Measurements from ENCODE around the gene PJVK. TPM values are rescaled to one million over a fixed set of nuclear protein-coding genes. Genes with fewer than 3 reads are reported as not detected.

Gene PJVK
- polyA plus RNA-seq, 3 donors: 1.4 TPM; not detected in 2

GRCh38 chr2:178413472-178414265 lies 37.5 kb upstream of the PJVK start:
- Histone ChIP-seq H4K20me1 (ENCODE audit: insufficient read depth, low read length) (no peaks in the 10 kb centered on the region), H3K4me3 (replicated peaks in 1 of 3; ENCODE audit: low read depth in 2 of 3, low read length in 3 of 3) (peak overlapping the region; percentile 68 to 85 (median 79)), H2AFZ (ENCODE audit: insufficient read depth, low read depth, low read length, poor library complexity, severe bottlenecking) (peak overlapping the region; percentile 89), H3K9me3 (replicated peaks in 1 of 2; ENCODE audit: control insufficient read depth in 1 of 2, insufficient read depth in 1 of 2, low read length in 2 of 2) (no peaks in the 10 kb centered on the region), H3K4me2 (replicated peaks; ENCODE audit: extremely low read depth, low read length, poor library complexity, severe bottlenecking) (peak overlapping the region; percentile 81), H3K79me2 (ENCODE audit: insufficient read depth, low read length) (peaks cover 18% of the 10 kb centered on the region), H3K27me3 (ENCODE audit: control insufficient read depth in 2 of 2, insufficient read depth in 2 of 2, low read length in 2 of 2) (no peaks in the 10 kb centered on the region), H3K27ac (ENCODE audit: low read depth in 1 of 2, low read length in 2 of 2) (peak overlapping the region; percentile 91), H3K4me1 (ENCODE audit: control insufficient read depth in 1 of 2, insufficient read depth in 2 of 2, low read length in 2 of 2) (peaks cover 10 to 23% of the 10 kb centered on the region in 2 donors), H3K36me3 (replicated peaks in 1 of 2; ENCODE audit: control insufficient read depth in 1 of 2, insufficient read depth in 2 of 2, low read length in 2 of 2) (no peaks in the 10 kb centered on the region), H3K9ac (ENCODE audit: insufficient read depth, low read length, poor library complexity, severe bottlenecking) (peak overlapping the region; percentile 81)
- TF ChIP-seq CTCF (IDR thresholded peaks at IDR 0.05): no peak
- H3K9me3 Mint-ChIP-seq: no peaks in the 10 kb centered on the region
- peak; percentile 65 to 69 (median 66) for DNase-seq
- peaks cover 25% of the 10 kb centered on the region for H3K4me1 Mint-ChIP-seq
- no peaks in the 10 kb centered on the region for H3K36me3 Mint-ChIP-seq
- under 1% methylated on average over 41 of the region's 45 CpGs for WGBS (ENCODE audit: insufficient coverage)
- no peaks in the 10 kb centered on the region for H3K27me3 Mint-ChIP-seq (ENCODE audit: low read depth in 3 of 3)
- H3K4me3 Mint-ChIP-seq: peak overlapping the region; percentile 88 to 95
- H3K27ac Mint-ChIP-seq: peak overlapping the region; percentile 95 to 99 (median 98)
- intact Hi-C loops (cut with micrococcal nuclease): no loop called here

DNA sequence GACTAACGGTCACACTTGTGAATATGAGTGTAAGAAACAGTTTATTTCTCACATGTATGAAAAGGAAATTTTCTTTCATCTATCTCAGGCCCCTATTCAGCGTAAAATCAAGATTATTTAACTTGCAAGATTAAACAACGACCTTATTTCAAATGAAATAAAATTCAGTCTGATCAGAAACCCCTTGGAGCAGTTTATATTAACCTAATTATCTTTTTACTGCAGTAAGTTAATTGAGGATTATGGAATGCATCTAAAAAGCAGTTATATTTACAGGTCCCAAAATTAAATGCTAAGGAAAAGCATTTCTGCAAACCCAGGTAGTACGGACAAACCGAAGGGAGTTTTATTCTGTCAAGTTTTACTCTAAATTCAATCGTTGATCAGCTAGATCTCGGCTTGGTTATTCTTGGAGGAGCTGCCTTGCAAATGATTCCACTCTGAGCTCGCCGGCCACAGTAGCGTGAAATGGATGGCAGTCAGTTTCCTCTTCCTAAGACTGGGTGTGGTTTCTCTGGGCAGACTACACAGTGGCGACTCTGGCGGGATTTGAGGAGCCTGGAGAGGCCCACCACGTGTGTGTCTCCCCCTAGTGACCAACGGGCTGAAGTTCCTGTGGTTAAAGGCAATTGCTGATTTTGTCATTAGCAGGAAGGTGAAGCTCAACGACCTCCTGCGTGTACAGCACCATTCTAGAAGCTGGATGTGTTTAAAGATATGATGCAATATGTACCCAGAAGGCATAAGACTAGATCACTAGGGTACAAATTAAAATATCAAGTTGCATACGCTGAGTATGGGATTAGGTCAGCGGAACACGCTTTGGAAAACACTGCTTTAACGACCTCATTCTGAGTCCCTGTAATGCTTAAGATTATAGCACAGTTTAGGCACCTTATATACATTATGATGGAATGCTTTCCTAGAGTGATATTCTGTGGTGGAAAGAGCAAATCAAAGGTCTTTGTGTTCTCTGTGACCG lies 36.6 kb upstream of the PJVK start:
- intact Hi-C loops (cut with micrococcal nuclease): no loop called here
- peak; percentile 94 for TF ChIP-seq CTCF (IDR thresholded peaks at IDR 0.05)
- Histone ChIP-seq H3K9ac (ENCODE audit: insufficient read depth, low read length, poor library complexity, severe bottlenecking) (peak overlapping the region; percentile 81), H4K20me1 (ENCODE audit: insufficient read depth, low read length) (no peaks in the 10 kb centered on the region), H3K4me2 (replicated peaks; ENCODE audit: extremely low read depth, low read length, poor library complexity, severe bottlenecking) (peak overlapping the region; percentile 81), H3K79me2 (ENCODE audit: insufficient read depth, low read length) (peaks cover 18% of the 10 kb centered on the region), H3K36me3 (replicated peaks in 1 of 2; ENCODE audit: control insufficient read depth in 1 of 2, insufficient read depth in 2 of 2, low read length in 2 of 2) (no peaks in the 10 kb centered on the region), H3K27ac (ENCODE audit: low read depth in 1 of 2, low read length in 2 of 2) (peak overlapping the region; percentile 91), H2AFZ (ENCODE audit: insufficient read depth, low read depth, low read length, poor library complexity, severe bottlenecking) (peak overlapping the region; percentile 89), H3K4me1 (ENCODE audit: control insufficient read depth in 1 of 2, insufficient read depth in 2 of 2, low read length in 2 of 2) (peaks cover 10 to 23% of the 10 kb centered on the region in 2 donors), H3K4me3 (replicated peaks in 1 of 3; ENCODE audit: low read depth in 2 of 3, low read length in 3 of 3) (peak overlapping the region; percentile 68 to 85 (median 79)), H3K27me3 (ENCODE audit: control insufficient read depth in 2 of 2, insufficient read depth in 2 of 2, low read length in 2 of 2) (no peaks in the 10 kb centered on the region), H3K9me3 (replicated peaks in 1 of 2; ENCODE audit: control insufficient read depth in 1 of 2, insufficient read depth in 1 of 2, low read length in 2 of 2) (no peaks in the 10 kb centered on the region)
- Mint-ChIP-seq H3K4me1 (peaks cover 25% of the 10 kb centered on the region), H3K36me3 (peaks cover 2 to 3% of the 10 kb centered on the region in 2 donors), H3K27me3 (ENCODE audit: low read depth in 3 of 3) (no peaks in the 10 kb centered on the region), H3K4me3 (peak overlapping the region; percentile 88 to 95), H3K27ac (peak overlapping the region; percentile 84 to 99 (median 96)), H3K9me3 (no peaks in the 10 kb centered on the region)
- 7% methylated on average over 12 of the region's 21 CpGs for WGBS (ENCODE audit: insufficient coverage)
- peak; percentile 89 to 93 (median 93) for DNase-seq
